Neural crest cell (in vitro differentiated cells): Measurements from ENCODE around the gene DTL. TPM values are rescaled to one million over a fixed set of nuclear protein-coding genes. Genes with fewer than 3 reads are reported as not detected.
"Not testable (repeated sequence)": the region's sequence is repeated elsewhere in the genome, so short reads cannot be mapped to it uniquely, and the experiment has no call there.

Source experiments
- DNase-seq: peaks from one replicate; pipeline ENCODE4 v3.0.0; 2021; ENCODE audit warnings: low read depth, mixed read lengths, low spot score
- H3K27ac Mint-ChIP-seq: one replicate; pipeline ENCODE4 v1.8.0; 2021; ENCODE audit warnings: mild to moderate bottlenecking, mixed read lengths; ENCODE audit not compliant: unreplicated experiment
- H3K27me3 Mint-ChIP-seq: 2 replicates; pipeline ENCODE4 v1.8.0; 2021; ENCODE audit warnings: low read depth, mild to moderate bottlenecking, mixed read lengths
- H3K36me3 Mint-ChIP-seq: 2 replicates; pipeline ENCODE4 v1.8.0; 2021; ENCODE audit warnings: low read depth, mild to moderate bottlenecking, mixed read lengths
- H3K4me1 Mint-ChIP-seq: 2 replicates; pipeline ENCODE4 v1.8.0; 2021; ENCODE audit warnings: mixed read lengths
- H3K4me3 Mint-ChIP-seq: one replicate; pipeline ENCODE4 v1.8.0; 2021; ENCODE audit warnings: mild to moderate bottlenecking, mixed read lengths
- H3K9me3 Mint-ChIP-seq: 2 replicates; pipeline ENCODE4 v1.8.0; 2021; ENCODE audit warnings: mixed read lengths
- CTCF ChIP-seq: fragments of 200-600 bp; sonication (generic); conservative IDR thresholded peaks from 2 replicates; pipeline ENCODE4 v1.5.0; 2021; ENCODE audit warnings: antibody characterized with exemption, mild to moderate bottlenecking
- long read RNA-seq: library from polyadenylated mRNA; unstranded; transcript quantifications from one replicate; pipeline ENCODE4 v2.0.0, GENCODE V29; 2020
- total RNA-seq: library from RNA; stranded (reverse); gene quantifications from 2 replicates; pipeline ENCODE4 v1.2.1, GENCODE V29; 2021

DTL gene, protein sequence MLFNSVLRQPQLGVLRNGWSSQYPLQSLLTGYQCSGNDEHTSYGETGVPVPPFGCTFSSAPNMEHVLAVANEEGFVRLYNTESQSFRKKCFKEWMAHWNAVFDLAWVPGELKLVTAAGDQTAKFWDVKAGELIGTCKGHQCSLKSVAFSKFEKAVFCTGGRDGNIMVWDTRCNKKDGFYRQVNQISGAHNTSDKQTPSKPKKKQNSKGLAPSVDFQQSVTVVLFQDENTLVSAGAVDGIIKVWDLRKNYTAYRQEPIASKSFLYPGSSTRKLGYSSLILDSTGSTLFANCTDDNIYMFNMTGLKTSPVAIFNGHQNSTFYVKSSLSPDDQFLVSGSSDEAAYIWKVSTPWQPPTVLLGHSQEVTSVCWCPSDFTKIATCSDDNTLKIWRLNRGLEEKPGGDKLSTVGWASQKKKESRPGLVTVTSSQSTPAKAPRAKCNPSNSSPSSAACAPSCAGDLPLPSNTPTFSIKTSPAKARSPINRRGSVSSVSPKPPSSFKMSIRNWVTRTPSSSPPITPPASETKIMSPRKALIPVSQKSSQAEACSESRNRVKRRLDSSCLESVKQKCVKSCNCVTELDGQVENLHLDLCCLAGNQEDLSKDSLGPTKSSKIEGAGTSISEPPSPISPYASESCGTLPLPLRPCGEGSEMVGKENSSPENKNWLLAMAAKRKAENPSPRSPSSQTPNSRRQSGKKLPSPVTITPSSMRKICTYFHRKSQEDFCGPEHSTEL
- 73.3 and 82.4 TPM in 2 replicates for total RNA-seq
- long read RNA-seq, full-length matches to known transcripts = 101 of 136 reads
- long read RNA-seq, partial matches to known transcripts = 26 of 136 reads
- long read RNA-seq, other reads (novel, unspliced or antisense) = 9 of 136 reads

DNA sequence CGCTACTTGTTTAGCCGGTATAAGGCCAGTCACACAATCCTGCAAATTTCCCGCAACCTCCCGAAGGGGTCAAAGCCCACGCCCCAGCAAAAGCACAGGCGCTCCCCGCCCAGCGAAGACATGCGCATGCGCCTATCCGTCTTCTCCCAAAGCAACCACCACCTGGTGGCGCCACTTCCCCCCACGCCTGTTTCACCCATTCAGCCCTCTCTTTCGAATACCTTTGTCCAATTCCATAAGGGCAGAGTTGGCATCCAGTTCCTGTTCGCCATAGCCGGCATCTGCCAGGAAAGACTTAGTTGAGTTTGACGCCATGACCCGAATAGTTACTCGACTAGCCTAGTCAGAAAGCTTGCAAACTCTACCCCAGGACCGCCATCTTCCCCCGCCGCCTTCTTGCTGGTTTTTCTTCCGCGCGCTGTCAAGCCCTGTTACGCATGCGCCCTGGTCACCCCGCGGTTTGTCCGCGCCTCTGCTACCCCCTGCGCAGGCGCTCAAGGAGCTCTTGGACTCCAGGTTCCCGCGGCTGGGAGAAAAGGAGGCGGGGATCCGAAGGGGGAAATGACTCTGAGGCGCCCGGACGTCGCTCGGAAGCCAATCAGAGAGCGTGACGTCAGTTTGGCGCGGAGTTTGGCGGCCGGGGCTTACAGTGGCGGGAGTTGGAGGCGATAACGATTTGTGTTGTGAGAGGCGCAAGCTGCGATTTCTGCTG, at the start of gene DTL, which contains the start of gene INTS7:
Gene DTL (plus strand): TSS at position 626 of the 712 bp plus-strand sequence. CDS start 143 bp downstream, outside the sequence.
Gene INTS7 (minus strand): TSS at position 435 of the 712 bp plus-strand sequence. CDS start 120 bp downstream, at position 315.
- peaks cover 60% of the 10 kb centered on the region for H3K4me1 Mint-ChIP-seq
- peak within 1 kb of the TSS; percentile 100 for H3K4me3 Mint-ChIP-seq
- peak; percentile 99 for DNase-seq

DNA sequence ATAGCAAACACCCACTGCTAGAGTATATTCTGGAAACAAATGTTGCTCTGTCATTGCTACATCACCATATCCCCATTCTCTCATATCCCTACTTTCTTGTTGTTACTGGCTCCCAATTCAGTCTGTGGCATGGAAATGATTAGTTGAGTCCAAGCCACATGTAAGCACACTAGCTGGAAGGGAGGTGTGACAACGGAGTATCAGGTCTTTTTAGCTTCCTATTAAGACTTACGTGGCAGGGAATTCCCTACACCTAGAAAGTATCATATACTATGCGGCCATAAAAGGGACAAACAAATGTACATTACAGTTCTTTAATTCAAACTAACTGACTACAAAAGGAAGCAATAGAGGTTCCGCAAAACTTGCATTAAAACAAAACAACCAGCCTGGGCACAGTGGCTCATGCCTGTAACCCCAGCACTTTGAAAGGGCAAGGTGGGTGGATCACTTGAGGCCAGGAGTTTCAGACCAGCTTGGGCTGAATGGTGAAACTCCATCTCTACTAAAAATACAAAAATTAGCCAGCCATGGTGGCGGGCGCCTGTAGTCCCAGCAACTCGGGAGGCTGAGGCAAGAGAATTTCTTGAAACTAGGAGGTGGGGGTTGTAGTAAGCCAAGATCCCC, 48.8 kb upstream of the DTL start:
- Mint-ChIP-seq H3K9me3 (no peaks in the 10 kb centered on the region), H3K36me3 (peaks cover 8% of the 10 kb centered on the region), H3K4me1 (no peaks in the 10 kb centered on the region), H3K4me3 (no peak overlapping the region), H3K27me3 (no peaks in the 10 kb centered on the region), H3K27ac (no peak overlapping the region)
- DNase-seq = no peak
- TF ChIP-seq CTCF = no peak

More for the DNA sequence above, at the start of gene DTL, which contains the start of gene INTS7:
- H3K36me3 Mint-ChIP-seq = peaks cover 5% of the 10 kb centered on the region
- no peaks in the 10 kb centered on the region for H3K27me3 Mint-ChIP-seq
- peak within 1 kb of the TSS; percentile 99 for H3K27ac Mint-ChIP-seq
- H3K9me3 Mint-ChIP-seq = no peaks in the 10 kb centered on the region
- peak; percentile 93 for TF ChIP-seq CTCF

GRCh38 chr1:211991695-211992094, 43.9 kb upstream of the DTL start:
- no peaks in the 10 kb centered on the region for H3K9me3 Mint-ChIP-seq
- H3K4me1 Mint-ChIP-seq = no peaks in the 10 kb centered on the region
- H3K27me3 Mint-ChIP-seq = no peaks in the 10 kb centered on the region
- no peak overlapping the region for H3K27ac Mint-ChIP-seq
- peaks cover 14% of the 10 kb centered on the region for H3K36me3 Mint-ChIP-seq
- no peak overlapping the region for H3K4me3 Mint-ChIP-seq
- no peak for DNase-seq
- no peak for TF ChIP-seq CTCF

- not testable (repeated sequence) for H3K27ac Mint-ChIP-seq, H3K27me3 Mint-ChIP-seq, H3K9me3 Mint-ChIP-seq, H3K4me1 Mint-ChIP-seq, H3K4me3 Mint-ChIP-seq, DNase-seq
- H3K36me3 Mint-ChIP-seq = peaks cover 33% of the 10 kb centered on the region
These were observed 38.1 kb upstream of the DTL start for GRCh38 chr1:211997426-211997825.

- Mint-ChIP-seq H3K4me3 (no peak overlapping the region), H3K4me1 (no peaks in the 10 kb centered on the region), H3K27ac (no peak overlapping the region), H3K27me3 (no peaks in the 10 kb centered on the region), H3K36me3 (peaks cover 19% of the 10 kb centered on the region), H3K9me3 (no peaks in the 10 kb centered on the region)
- no peak for DNase-seq
- no peak for TF ChIP-seq CTCF
These were observed 33.0 kb upstream of the DTL start for GRCh38 chr1:212002536-212002935.
